ENCODE results near the gene FCN1.

FCN1 gene

DNA sequence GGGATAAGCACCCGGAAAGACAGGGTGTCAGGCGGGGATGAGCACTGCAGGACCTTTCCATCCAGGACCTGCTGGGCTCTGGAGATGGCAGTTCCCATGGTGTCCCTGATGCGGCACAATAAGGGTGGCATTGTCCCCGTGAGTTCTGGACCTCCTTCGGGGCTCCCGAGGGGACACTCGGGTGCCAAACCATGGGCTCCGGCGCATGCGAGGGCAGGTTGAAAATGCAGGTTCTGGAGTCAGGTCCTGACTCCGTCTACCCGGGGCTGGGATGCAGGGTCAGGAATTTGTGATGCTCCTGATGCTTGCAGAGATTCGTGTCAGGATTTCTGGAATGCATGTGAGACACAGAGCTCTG, 36.4 kb downstream of the FCN1 start:
- Histone ChIP-seq H3K9ac (ENCODE audit: low read length) (no peak overlapping the region), H3K36me3 (replicated peaks; ENCODE audit: insufficient read depth, low read length) (no peaks in the 10 kb centered on the region), H3F3A (ENCODE audit: insufficient read depth, low read length) (no peaks in the 10 kb centered on the region), H3K4me3 (ENCODE audit: low read length) (no peak overlapping the region), H3K27ac (ENCODE audit: low read length) (no peak overlapping the region), H3K4me1 (ENCODE audit: low read length) (no peaks in the 10 kb centered on the region), H4K20me1 (ENCODE audit: insufficient read depth, low read length) (no peaks in the 10 kb centered on the region), H3K4me2 (ENCODE audit: low read depth, low read length) (no peak overlapping the region), H3K9me3 (replicated peaks; ENCODE audit: insufficient read depth, low read length) (no peaks in the 10 kb centered on the region), H3K27me3 (replicated peaks; ENCODE audit: insufficient read depth, low read length) (peaks cover 95% of the 10 kb centered on the region), H3K9me2 (replicated peaks; ENCODE audit: insufficient read depth, low read length) (no peaks in the 10 kb centered on the region), H2AFZ (ENCODE audit: low read length) (no peak overlapping the region), H3K79me2 (ENCODE audit: low read length) (no peaks in the 10 kb centered on the region)
- TF ChIP-seq EZH2 (optimal IDR thresholded peaks at IDR 0.05; ENCODE audit: low read depth, low read length) (no peak), CTCF (IDR thresholded peaks at IDR 0.05; ENCODE audit: low read length) (no peak), EZH2phosphoT487 (IDR thresholded peaks at IDR 0.05; ENCODE audit: low read length) (no peak)
- no peak for DNase-seq

DNA sequence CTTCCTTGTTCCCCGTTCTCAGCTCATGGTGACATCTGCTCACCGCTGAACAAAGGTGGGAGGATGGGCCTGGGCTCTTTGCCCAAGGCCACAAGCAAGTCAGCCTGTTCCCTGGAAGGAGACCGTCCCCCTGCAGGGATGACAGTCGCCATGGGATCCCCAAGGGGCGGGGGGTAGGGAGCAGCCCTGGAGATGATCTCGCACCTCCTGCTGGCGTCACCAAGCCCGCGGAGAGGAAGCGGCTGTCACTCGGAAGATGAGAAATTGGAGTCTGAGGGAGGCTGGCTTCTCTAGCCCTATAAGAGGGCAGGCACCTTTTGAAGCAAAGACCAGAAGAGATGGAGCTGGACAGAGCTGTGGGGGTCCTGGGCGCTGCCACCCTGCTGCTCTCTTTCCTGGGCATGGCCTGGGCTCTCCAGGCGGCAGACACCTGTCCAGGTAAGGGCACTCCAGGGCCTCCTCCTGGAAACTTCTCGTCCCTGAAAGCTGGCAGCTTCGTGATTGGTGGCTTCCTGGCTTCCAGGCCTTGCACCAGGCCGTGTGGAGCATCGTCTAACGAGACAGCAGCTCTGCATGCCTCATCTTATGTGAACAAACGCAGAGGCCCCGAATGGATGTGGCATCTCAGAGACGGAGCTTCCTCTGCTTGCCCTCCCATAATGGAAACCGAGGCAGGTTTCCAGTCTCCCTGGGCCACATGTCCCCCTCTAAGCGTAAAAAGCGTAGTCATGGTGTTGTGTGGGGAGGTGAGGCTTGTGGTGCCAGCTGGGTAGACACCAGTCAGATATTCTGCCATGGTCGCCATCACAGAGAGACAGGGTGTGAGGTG, 37.0 kb downstream of the FCN1 start, which contains the start of gene FCN2:
TSS of gene FCN2 (plus strand) at position 327 of the 829 bp plus-strand sequence. CDS start at position 339, 12 bp downstream.
- H3K4me1 ChIP-seq (ENCODE audit: low read length): no peaks in the 10 kb centered on the region
- no peak within 1 kb of the TSS for H3K9ac ChIP-seq (ENCODE audit: low read length)
- no peaks in the 10 kb centered on the region for H4K20me1 ChIP-seq (ENCODE audit: insufficient read depth, low read length)
- peaks cover 89% of the 10 kb centered on the region for H3K27me3 ChIP-seq (replicated peaks; ENCODE audit: insufficient read depth, low read length)
- no peaks in the 10 kb centered on the region for H3K9me3 ChIP-seq (replicated peaks; ENCODE audit: insufficient read depth, low read length)
- no peaks in the 10 kb centered on the region for H3K36me3 ChIP-seq (replicated peaks; ENCODE audit: insufficient read depth, low read length)
- no peak for DNase-seq
- H3K4me2 ChIP-seq (ENCODE audit: low read depth, low read length): no peak within 1 kb of the TSS
- H2AFZ ChIP-seq (ENCODE audit: low read length): no peak within 1 kb of the TSS
- no peak within 1 kb of the TSS for H3K4me3 ChIP-seq (ENCODE audit: low read length)
- no peak for TF ChIP-seq EZH2 (optimal IDR thresholded peaks at IDR 0.05; ENCODE audit: low read depth, low read length)
- no peak for TF ChIP-seq CTCF (IDR thresholded peaks at IDR 0.05; ENCODE audit: low read length)
- TF ChIP-seq EZH2phosphoT487 (IDR thresholded peaks at IDR 0.05; ENCODE audit: low read length): no peak
- H3K9me2 ChIP-seq (replicated peaks; ENCODE audit: insufficient read depth, low read length): no peaks in the 10 kb centered on the region
- H3K79me2 ChIP-seq (ENCODE audit: low read length): no peaks in the 10 kb centered on the region
- H3K27ac ChIP-seq (ENCODE audit: low read length): no peak within 1 kb of the TSS
- H3F3A ChIP-seq (ENCODE audit: insufficient read depth, low read length): no peaks in the 10 kb centered on the region

DNA sequence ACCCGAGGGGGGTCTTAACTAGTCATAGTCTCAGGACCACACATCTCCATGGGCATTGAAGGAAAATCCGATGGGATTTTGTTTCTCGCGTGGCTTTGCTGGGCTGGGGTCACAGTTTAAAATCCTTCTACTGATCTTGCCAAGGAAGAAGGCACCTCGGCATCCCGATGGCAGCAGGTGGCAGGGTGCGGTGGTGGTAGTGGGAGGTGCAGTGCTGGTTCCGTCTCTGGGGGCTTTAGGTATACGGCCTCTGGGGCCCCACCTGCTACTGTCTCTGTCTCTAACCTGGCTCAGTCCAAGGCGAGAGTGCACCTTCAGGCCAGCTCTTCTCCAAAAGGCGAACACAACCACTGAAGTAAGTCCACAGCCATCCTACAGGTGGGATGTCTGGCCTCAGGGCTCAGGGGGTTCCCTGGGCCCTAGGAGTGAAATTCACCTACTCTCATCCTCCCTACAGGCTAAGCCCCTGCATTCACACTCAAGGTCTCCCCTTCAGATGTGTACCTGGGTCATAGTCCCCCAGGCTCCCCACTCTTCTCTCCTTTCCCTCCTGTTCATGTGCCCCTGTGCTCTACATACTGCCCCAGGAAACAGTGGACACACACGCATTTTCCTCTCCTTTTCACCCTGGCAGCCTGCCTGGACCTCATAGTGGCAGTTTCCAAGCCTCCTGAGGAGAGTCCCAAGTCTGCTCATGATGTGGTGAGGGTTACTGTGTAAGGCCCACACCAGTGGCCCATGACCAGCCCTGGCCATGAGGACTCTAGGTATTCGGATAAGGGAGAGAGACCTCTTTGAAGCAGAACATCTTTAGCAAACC, 37.8 kb downstream of the FCN1 start:
- TF ChIP-seq EZH2 (optimal IDR thresholded peaks at IDR 0.05; ENCODE audit: low read depth, low read length) (no peak), CTCF (IDR thresholded peaks at IDR 0.05; ENCODE audit: low read length) (no peak), EZH2phosphoT487 (IDR thresholded peaks at IDR 0.05; ENCODE audit: low read length) (no peak)
- no peaks in the 10 kb centered on the region for H3K4me1 ChIP-seq (ENCODE audit: low read length)
- H2AFZ ChIP-seq (ENCODE audit: low read length): no peak overlapping the region

More for the DNA sequence above, 37.8 kb downstream of the FCN1 start:
- H3K79me2 ChIP-seq (ENCODE audit: low read length): no peaks in the 10 kb centered on the region
- no peak overlapping the region for H3K4me3 ChIP-seq (ENCODE audit: low read length)
- H3F3A ChIP-seq (ENCODE audit: insufficient read depth, low read length): no peaks in the 10 kb centered on the region
- no peaks in the 10 kb centered on the region for H3K9me3 ChIP-seq (replicated peaks; ENCODE audit: insufficient read depth, low read length)
- no peaks in the 10 kb centered on the region for H3K36me3 ChIP-seq (replicated peaks; ENCODE audit: insufficient read depth, low read length)
- no peaks in the 10 kb centered on the region for H4K20me1 ChIP-seq (ENCODE audit: insufficient read depth, low read length)
- H3K27ac ChIP-seq (ENCODE audit: low read length): no peak overlapping the region
- no peak overlapping the region for H3K9ac ChIP-seq (ENCODE audit: low read length)
- H3K9me2 ChIP-seq (replicated peaks; ENCODE audit: insufficient read depth, low read length): no peaks in the 10 kb centered on the region
- H3K4me2 ChIP-seq (ENCODE audit: low read depth, low read length): no peak overlapping the region
- DNase-seq: no peak
- peaks cover 88% of the 10 kb centered on the region for H3K27me3 ChIP-seq (replicated peaks; ENCODE audit: insufficient read depth, low read length)
